H1 (cell line): ENCODE data around the gene GRID1. TPM values are rescaled to one million over a fixed set of nuclear protein-coding genes. Genes with fewer than 3 reads are reported as not detected.

ENCODE experiments used
- CTCF ChIA-PET: fragments of 300-600 bp; sonication (Branson Sonifier 250); formaldehyde crosslinking; loops from one replicate; lab custom pipeline; 2021; ENCODE audit not compliant: partially characterized antibody; lab: Charles Lee
- POLR2A ChIA-PET: fragments of 300-600 bp; sonication (Branson Sonifier 250); formaldehyde crosslinking; loops from one replicate; lab custom pipeline; 2021; ENCODE audit warnings: inconsistent platforms; ENCODE audit not compliant: partially characterized antibody; lab: Charles Lee
- DNase-seq, 2 experiments: peaks; one replicate each; pipeline versions ENCODE4 v3.0.0 to v3.0.0-alpha.2; 2010 to 2022; ENCODE audit warnings: low spot score in 2 of 2, low read depth in 1 of 2, mixed read lengths in 1 of 2
- FAIRE-seq: peaks from 2 replicates; lab custom pipeline; 2011; peaks lifted over from hg19 to GRCh38; lab: Jason Lieb, UNC
- H2AFZ ChIP-seq: 2 replicates; pipeline ENCODE4 v1.8.1; 2012; ENCODE audit warnings: low read length, inconsistent platforms
- H2AK5ac ChIP-seq: 2 replicates; pipeline ENCODE4 v1.6.1; 2013; ENCODE audit warnings: low read depth, low read length
- H2BK120ac ChIP-seq: replicated peaks from 2 replicates; pipeline ENCODE3; 2013; ENCODE audit warnings: low read depth, low read length, inconsistent platforms
- H2BK12ac ChIP-seq: 2 replicates; pipeline ENCODE4 v1.6.1; 2013; ENCODE audit warnings: low read depth, low read length
- H2BK15ac ChIP-seq: 2 replicates; pipeline ENCODE4 v1.6.1; 2013; ENCODE audit warnings: low read length
- H2BK20ac ChIP-seq: 2 replicates; pipeline ENCODE4 v1.6.1; 2013; ENCODE audit warnings: low read length
- H2BK5ac ChIP-seq: 2 replicates; pipeline ENCODE4 v1.6.1; 2013; ENCODE audit warnings: low read depth, low read length
- H3K14ac ChIP-seq: 2 replicates; pipeline ENCODE4 v1.6.1; 2013; ENCODE audit warnings: inconsistent platforms; ENCODE audit not compliant: insufficient read length
- H3K18ac ChIP-seq: 2 replicates; pipeline ENCODE4 v1.6.1; 2013; ENCODE audit warnings: low read length; ENCODE audit errors: extremely low read depth
- H3K23ac ChIP-seq: 2 replicates; pipeline ENCODE4 v1.6.1; 2013; ENCODE audit warnings: inconsistent platforms; ENCODE audit not compliant: insufficient read length
- H3K23me2 ChIP-seq: 2 replicates; pipeline ENCODE4 v1.6.1; 2013; ENCODE audit warnings: low read depth, low read length
- H3K27ac ChIP-seq: 2 replicates; pipeline ENCODE4 v1.6.1; 2011; ENCODE audit warnings: low read depth, low read length, inconsistent platforms
- H3K27me3 ChIP-seq, 4 experiments: replicated peaks in 1 of 4; 1 replicate in 1 of 4; 2 replicates in 3 of 4; pipeline versions ENCODE4 v1.6.1 to v1.8.1; 2011 to 2013; ENCODE audit warnings: low read length in 3 of 4, mild to moderate bottlenecking in 3 of 4, inconsistent platforms in 2 of 4, mixed read lengths in 2 of 4, moderate library complexity in 1 of 4; ENCODE audit not compliant: control insufficient read depth in 3 of 4, insufficient read depth in 3 of 4; ENCODE audit errors: extremely low read depth in 1 of 4
- H3K36me3 ChIP-seq, 4 experiments: 2 replicates each; pipeline versions ENCODE4 v1.6.1 to v1.8.1; 2011 to 2013; ENCODE audit warnings: mild to moderate bottlenecking in 4 of 4, low read length in 3 of 4, moderate library complexity in 2 of 4, control low read depth in 1 of 4, inconsistent platforms in 1 of 4; ENCODE audit not compliant: insufficient read depth in 4 of 4, control insufficient read depth in 2 of 4
- H3K4ac ChIP-seq: replicated peaks from 2 replicates; pipeline ENCODE3; 2013; ENCODE audit warnings: low read length, low read depth, mixed read lengths, inconsistent platforms; ENCODE audit not compliant: insufficient read length
- H3K4me1 ChIP-seq, 4 experiments: replicated peaks in 1 of 4; 1 replicate in 1 of 4; 2 replicates in 3 of 4; pipeline versions ENCODE4 v1.6.1 to v1.8.1; 2011 to 2013; ENCODE audit warnings: low read length in 3 of 4, inconsistent platforms in 2 of 4, mixed read lengths in 1 of 4; ENCODE audit not compliant: insufficient read depth in 4 of 4, control insufficient read depth in 3 of 4
- H3K4me2 ChIP-seq, 2 experiments: 2 replicates each; pipeline versions ENCODE4 v1.6.1 to v1.8.1; 2011 to 2013; ENCODE audit warnings: low read depth in 2 of 2, low read length in 2 of 2, control low read depth in 1 of 2, inconsistent platforms in 1 of 2, mild to moderate bottlenecking in 1 of 2; ENCODE audit not compliant: insufficient read depth in 1 of 2
- H3K4me3 ChIP-seq, 4 experiments: fragments of 200-600, 300-600 bp in 1 of 4; sonication (generic), shearing (Covaris generic), sonication (Bioruptor Twin) in 1 of 4; 2 replicates each; pipeline versions ENCODE4 v1.5.1 to v1.8.1; 2011 to 2016; ENCODE audit warnings: low read length in 4 of 4, low read depth in 3 of 4, control low read depth in 2 of 4, inconsistent platforms in 2 of 4, mild to moderate bottlenecking in 2 of 4, mixed read lengths in 1 of 4, moderate library complexity in 1 of 4; ENCODE audit not compliant: insufficient read depth in 2 of 4; ENCODE audit errors: extremely low read depth in 1 of 4
- H3K56ac ChIP-seq: replicated peaks from 2 replicates; pipeline ENCODE3; 2013; ENCODE audit warnings: low read depth, mild to moderate bottlenecking, mixed read lengths, low read length, inconsistent platforms; ENCODE audit not compliant: insufficient read length
- H3K79me1 ChIP-seq: 2 replicates; pipeline ENCODE4 v1.6.1; 2013; ENCODE audit warnings: low read depth, low read length, control low read depth
- H3K79me2 ChIP-seq, 2 experiments: 2 replicates each; pipeline versions ENCODE4 v1.6.1 to v1.8.1; 2012 to 2013; ENCODE audit warnings: low read length in 2 of 2, mild to moderate bottlenecking in 2 of 2, inconsistent platforms in 1 of 2; ENCODE audit not compliant: insufficient read depth in 2 of 2, control insufficient read depth in 1 of 2
- H3K9ac ChIP-seq, 4 experiments: replicated peaks in 1 of 4; 1 replicate in 1 of 4; 2 replicates in 3 of 4; pipeline versions ENCODE4 v1.6.1 to v1.8.1; 2011 to 2013; ENCODE audit warnings: low read depth in 3 of 4, low read length in 3 of 4, control low read depth in 2 of 4, mild to moderate bottlenecking in 2 of 4, moderate library complexity in 2 of 4, inconsistent platforms in 1 of 4; ENCODE audit errors: extremely low read depth in 1 of 4
- H3K9me3 ChIP-seq, 2 experiments: 2 replicates each; pipeline versions ENCODE4 v1.6.1 to v1.8.1; 2012 to 2013; ENCODE audit warnings: mild to moderate bottlenecking in 2 of 2, moderate library complexity in 2 of 2, control low read depth in 1 of 2, inconsistent platforms in 1 of 2, low read depth in 1 of 2, low read length in 1 of 2, mixed read lengths in 1 of 2; ENCODE audit not compliant: insufficient read depth in 2 of 2
- H4K20me1 ChIP-seq, 2 experiments: replicated peaks in 1 of 2; 2 replicates each; pipeline versions ENCODE3 to v1.8.1; 2011 to 2013; ENCODE audit warnings: inconsistent platforms in 2 of 2, low read length in 2 of 2, mild to moderate bottlenecking in 1 of 2; ENCODE audit not compliant: insufficient read depth in 2 of 2, control insufficient read depth in 1 of 2
- H4K5ac ChIP-seq: 2 replicates; pipeline ENCODE4 v1.6.1; 2013; ENCODE audit warnings: low read length, low read depth, mixed read lengths, inconsistent platforms; ENCODE audit not compliant: insufficient read length
- H4K8ac ChIP-seq: 2 replicates; pipeline ENCODE4 v1.8.0; 2013; ENCODE audit warnings: mild to moderate bottlenecking, moderate library complexity, low read length, inconsistent platforms; ENCODE audit not compliant: insufficient read depth; ENCODE audit errors: extremely low read depth
- H4K91ac ChIP-seq: replicated peaks from 2 replicates; pipeline ENCODE3; 2013; ENCODE audit warnings: low read length, mixed read lengths, inconsistent platforms; ENCODE audit not compliant: insufficient read length
- BCL11A ChIP-seq, 2 experiments: IDR thresholded peaks; one replicate each; pipeline ENCODE4 v1.6.1; 2011; ENCODE audit warnings: low read depth in 2 of 2, low read length in 2 of 2, mild to moderate bottlenecking in 2 of 2
- CBX8 ChIP-seq: fragments of 300-800, 300-1000 bp; sonication (generic); IDR thresholded peaks from 2 replicates; pipeline ENCODE4 v1.7.1; 2016; ENCODE audit warnings: low read depth, low read length, borderline replicate concordance
- JUN ChIP-seq: IDR thresholded peaks from 2 replicates; pipeline ENCODE4 v1.6.1; 2011; ENCODE audit warnings: low read depth, mild to moderate bottlenecking, improper control_type of control experiment, low read length
- RFX5 ChIP-seq: IDR thresholded peaks from 2 replicates; pipeline ENCODE4 v1.6.1; 2011; ENCODE audit warnings: low read depth, low read length, improper control_type of control experiment, borderline replicate concordance
- WGBS, 2 experiments: shearing (Covaris generic) in 1 of 2; methylation state at CpG; one replicate each; pipeline versions ENCODE4 v1.1.6 to v1.1.7; 2013 to 2015; ENCODE audit warnings: low lambda C conversion rate in 2 of 2, mixed read lengths in 2 of 2, inconsistent platforms in 1 of 2, low coverage in 1 of 2, missing lambda C conversion rate in 1 of 2; ENCODE audit not compliant: insufficient replicate concordance in 2 of 2, insufficient coverage in 1 of 2, insufficient read length in 1 of 2; ENCODE audit errors: extremely low coverage in 1 of 2, missing lambda C conversion rate in 1 of 2; 5-methylcytosine and 5-hydroxymethylcytosine counted together
- polyA plus RNA-seq, 7 experiments: library from polyadenylated mRNA; depleted of rRNA in 3 of 7; stranded (reverse) in 5 of 7; unstranded in 2 of 7; fragments of >200 nt in 5 of 7; fragments of 200-250 nt in 2 of 7; gene quantifications; 1 replicate in 5 of 7; 2 replicates in 1 of 7; 4 replicates in 1 of 7; pipeline versions ENCODE4 v1.2.1 to v1.2.3, GENCODE V29; 2011 to 2013; ENCODE audit warnings: missing spikeins in 2 of 7, mixed read lengths in 2 of 7
- total RNA-seq: library from RNA; stranded (reverse); fragmentation: NEBNext Ultra II Directional; extraction: Animal tissue kit (Norgen Biotek cat#: 25700); gene quantifications from 2 replicates; pipeline ENCODE4 v1.2.1, GENCODE V29; 2021

Gene GRID1
- total and polyA plus RNA-seq, 2 of the 8 experiments (the other 6 are each of a cell fraction or from before 2014, with no cell fraction given), result 0.22 to 0.30 TPM

GRCh38 chr10:86065711-86066251 is 300.8 kb downstream of the GRID1 start:
- no peak overlapping the region for H2AK5ac ChIP-seq
- H3K9me3 ChIP-seq, result no peaks in the 10 kb centered on the region
- no peaks in the 10 kb centered on the region for H3K36me3 ChIP-seq
- H3K23ac ChIP-seq, result no peak overlapping the region
- no peak overlapping the region for H3K27ac ChIP-seq
- no peaks in the 10 kb centered on the region for H3K4me1 ChIP-seq
- no peak overlapping the region for H2AFZ ChIP-seq
- TF ChIP-seq RFX5 (no peak), BCL11A (IDR thresholded peaks at IDR 0.05; ENCODE audit: low read depth in 2 of 2, low read length in 2 of 2) (no peak), JUN (no peak), CBX8 (no peak)
- H2BK5ac ChIP-seq, result no peak overlapping the region
- 88% methylated on average over 6 of the region's 6 CpGs; no CpG with 5 or more reads in 1 of the 2 experiments for WGBS, 2 experiments
- no peak overlapping the region for H2BK15ac ChIP-seq
- H3K9ac ChIP-seq, result no peak overlapping the region
- no peak overlapping the region for H3K4me3 ChIP-seq
- no peaks in the 10 kb centered on the region for H3K23me2 ChIP-seq
- no peak overlapping the region for H3K4me2 ChIP-seq
- no peak overlapping the region for H2BK20ac ChIP-seq
- H4K5ac ChIP-seq, result no peak overlapping the region
- no peak overlapping the region for H3K14ac ChIP-seq
- no peaks in the 10 kb centered on the region for H3K27me3 ChIP-seq
- H3K79me1 ChIP-seq, result no peaks in the 10 kb centered on the region
- H2BK12ac ChIP-seq, result no peak overlapping the region
- ChIA-PET CTCF (interaction anchor here (1.3 to 1.5 kb wide), 2 partner anchors 12 to 32 kb away, joined by 3 read pairs; no protein-coding TSS in a partner anchor), POLR2A (interaction anchor here (1.1 kb wide), 1 partner anchor 323 kb away, joined by 3 read pairs; no protein-coding TSS in a partner anchor)
- DNase-seq, result no peak
- H3K18ac ChIP-seq, result no peak overlapping the region
- no peak overlapping the region for H3K56ac ChIP-seq
- no peak overlapping the region for H4K91ac ChIP-seq
- H3K4ac ChIP-seq, result no peak overlapping the region
- no peak overlapping the region for H4K8ac ChIP-seq
- no peak for FAIRE-seq
- no peaks in the 10 kb centered on the region for H3K79me2 ChIP-seq
- no peaks in the 10 kb centered on the region for H4K20me1 ChIP-seq
- H2BK120ac ChIP-seq, result no peak overlapping the region
